Brain microvascular endothelial cell (primary cell): Measurements from ENCODE around the gene ITGA2B.
"Not testable (repeated sequence)": the region's sequence is repeated elsewhere in the genome, so short reads cannot be mapped to it uniquely, and the experiment has no call there.

Experiments
- DNase-seq: peaks from one replicate; pipeline ENCODE4 v3.0.0-alpha.2; 2020
- H3K27ac ChIP-seq: fragments of 250-450 bp; sonication (Bioruptor Pico); 2 replicates; pipeline ENCODE4 v1.5.1; 2020; ENCODE audit warnings: mild to moderate bottlenecking, moderate library complexity
- H3K27me3 ChIP-seq: fragments of 250-450 bp; sonication (Bioruptor Pico); replicated peaks from 2 replicates; pipeline ENCODE4 v1.5.1; 2020; ENCODE audit warnings: mild to moderate bottlenecking
- H3K36me3 ChIP-seq: fragments of 250-450 bp; sonication (Bioruptor Pico); replicated peaks from 2 replicates; pipeline ENCODE4 v1.5.1; 2020; ENCODE audit warnings: mild to moderate bottlenecking
- H3K4me3 ChIP-seq: 2 replicates; pipeline ENCODE4 v1.5.1; 2011; ENCODE audit warnings: low read depth, mild to moderate bottlenecking, control low read depth, low read length, moderate library complexity
- in situ Hi-C: cut with HindIII; loops from 2 replicates; pipeline ENCODE4 v1.10.0; 2017; ENCODE audit warnings: low sequenced_read_pairs, low pct_ligation_motif_present
- TF ChIP-seq, protein P1 (sequence below): IDR thresholded peaks from 2 replicates; pipeline ENCODE4 v1.5.1; 2011; ENCODE audit warnings: low read depth, mild to moderate bottlenecking, moderate library complexity, low read length, control low read depth, inconsistent platforms; ENCODE audit errors: missing control alignments

ITGA2B gene

DNA sequence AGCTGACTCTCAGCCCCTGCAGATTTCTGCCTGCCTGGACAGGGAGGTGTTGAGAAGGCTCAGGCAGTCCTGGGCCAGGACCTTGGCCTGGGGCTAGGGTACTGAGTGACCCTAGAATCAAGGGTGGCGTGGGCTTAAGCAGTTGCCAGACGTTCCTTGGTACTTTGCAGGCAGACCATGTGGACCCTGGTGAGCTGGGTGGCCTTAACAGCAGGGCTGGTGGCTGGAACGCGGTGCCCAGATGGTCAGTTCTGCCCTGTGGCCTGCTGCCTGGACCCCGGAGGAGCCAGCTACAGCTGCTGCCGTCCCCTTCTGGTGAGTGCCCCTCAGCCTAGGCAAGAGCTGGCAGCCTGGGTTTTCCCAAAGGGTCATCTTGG is 40.5 kb downstream of the ITGA2B start:
- Histone ChIP-seq H3K4me3 (no peak overlapping the region), H3K36me3 (peaks cover 29% of the 10 kb centered on the region), H3K27ac (no peak overlapping the region), H3K27me3 (no peaks in the 10 kb centered on the region)
- no peak for DNase-seq
- in situ Hi-C loops, result no loop called here
- TF ChIP-seq, protein P1, sequence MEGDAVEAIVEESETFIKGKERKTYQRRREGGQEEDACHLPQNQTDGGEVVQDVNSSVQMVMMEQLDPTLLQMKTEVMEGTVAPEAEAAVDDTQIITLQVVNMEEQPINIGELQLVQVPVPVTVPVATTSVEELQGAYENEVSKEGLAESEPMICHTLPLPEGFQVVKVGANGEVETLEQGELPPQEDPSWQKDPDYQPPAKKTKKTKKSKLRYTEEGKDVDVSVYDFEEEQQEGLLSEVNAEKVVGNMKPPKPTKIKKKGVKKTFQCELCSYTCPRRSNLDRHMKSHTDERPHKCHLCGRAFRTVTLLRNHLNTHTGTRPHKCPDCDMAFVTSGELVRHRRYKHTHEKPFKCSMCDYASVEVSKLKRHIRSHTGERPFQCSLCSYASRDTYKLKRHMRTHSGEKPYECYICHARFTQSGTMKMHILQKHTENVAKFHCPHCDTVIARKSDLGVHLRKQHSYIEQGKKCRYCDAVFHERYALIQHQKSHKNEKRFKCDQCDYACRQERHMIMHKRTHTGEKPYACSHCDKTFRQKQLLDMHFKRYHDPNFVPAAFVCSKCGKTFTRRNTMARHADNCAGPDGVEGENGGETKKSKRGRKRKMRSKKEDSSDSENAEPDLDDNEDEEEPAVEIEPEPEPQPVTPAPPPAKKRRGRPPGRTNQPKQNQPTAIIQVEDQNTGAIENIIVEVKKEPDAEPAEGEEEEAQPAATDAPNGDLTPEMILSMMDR, result no peak

DNA sequence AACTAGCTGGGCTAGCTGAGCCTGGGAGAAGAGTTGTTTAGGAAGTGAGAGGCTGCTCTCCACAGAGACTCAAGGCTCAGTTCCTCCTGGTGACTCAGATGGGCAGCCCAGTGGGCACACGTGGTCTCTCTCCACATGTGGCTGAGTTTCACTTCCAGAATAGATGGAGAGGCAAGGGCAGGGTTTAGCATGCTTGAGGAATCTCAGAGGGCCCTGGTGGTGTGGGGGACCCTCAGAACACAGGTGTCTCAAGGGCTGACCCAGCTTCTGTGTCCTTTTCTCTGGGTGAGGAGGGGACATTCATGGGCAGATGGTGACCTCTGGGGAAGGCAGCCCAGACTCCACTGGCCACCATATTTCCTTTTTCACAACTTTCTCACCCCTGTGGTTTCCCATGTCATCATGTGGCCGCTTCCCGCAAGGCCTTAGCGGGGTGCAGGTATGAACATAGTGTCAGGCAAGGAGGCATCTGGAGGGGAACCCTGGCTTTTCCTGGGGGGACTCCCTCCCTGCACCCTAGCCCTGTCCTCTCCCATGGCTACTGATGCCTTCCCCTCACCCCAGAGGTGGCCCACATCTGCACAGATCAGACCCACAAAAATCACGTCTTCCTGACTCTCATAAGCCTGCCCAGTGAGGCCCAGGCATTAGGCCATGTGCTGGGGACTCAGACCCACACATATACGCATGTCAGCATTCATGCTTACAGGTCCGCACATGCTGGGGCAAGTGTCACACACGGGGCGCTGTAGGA is 41.0 kb downstream of the ITGA2B start:
- Histone ChIP-seq H3K27ac (no peak overlapping the region), H3K36me3 (peaks cover 29% of the 10 kb centered on the region), H3K4me3 (no peak overlapping the region), H3K27me3 (no peaks in the 10 kb centered on the region)
- peak; percentile 56 for DNase-seq
- in situ Hi-C loops, result no loop called here
- TF ChIP-seq, protein P1, result no peak

DNA sequence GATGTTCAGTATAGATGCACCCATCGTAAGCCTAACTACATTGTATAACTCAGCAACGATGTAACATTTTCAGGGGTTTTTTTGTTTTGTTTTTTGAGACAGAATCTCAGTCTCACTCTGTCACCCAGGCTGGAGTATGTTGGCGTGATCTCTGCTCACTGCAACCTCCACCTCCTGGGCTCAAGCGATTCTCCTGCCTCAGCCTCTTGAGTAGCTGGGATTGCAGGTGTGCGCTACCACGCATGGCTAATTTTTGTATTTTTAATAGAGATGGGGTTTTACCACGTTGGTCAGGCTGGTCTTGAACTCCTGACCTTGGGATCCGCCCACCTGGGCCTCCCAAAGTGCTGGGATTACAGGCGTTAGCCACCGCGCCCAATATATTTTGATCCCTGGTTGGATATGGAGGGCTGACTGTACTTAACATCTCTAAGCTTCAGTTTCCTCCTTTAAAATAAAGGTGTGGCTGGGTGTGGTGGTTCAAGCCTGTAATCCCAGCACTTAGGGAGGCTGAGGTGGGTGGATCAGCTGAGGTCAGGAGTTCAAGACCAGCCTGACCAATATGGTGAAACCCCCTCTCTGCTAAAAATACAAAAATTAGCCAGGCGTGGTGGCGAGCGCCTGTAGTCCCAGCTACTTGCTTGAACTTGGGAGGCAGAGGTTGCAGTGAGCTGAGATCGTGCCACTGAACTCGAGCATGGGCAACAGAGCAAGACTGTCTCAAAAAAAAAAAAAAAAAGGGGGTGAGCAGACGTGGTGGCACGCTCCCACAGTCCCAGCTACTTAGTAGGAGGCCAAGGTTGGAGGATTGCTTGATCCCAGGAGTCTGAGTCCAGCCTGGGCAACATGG is 42.0 kb downstream of the ITGA2B start:
- in situ Hi-C loops, H3K27ac ChIP-seq: not testable (repeated sequence)

DNA sequence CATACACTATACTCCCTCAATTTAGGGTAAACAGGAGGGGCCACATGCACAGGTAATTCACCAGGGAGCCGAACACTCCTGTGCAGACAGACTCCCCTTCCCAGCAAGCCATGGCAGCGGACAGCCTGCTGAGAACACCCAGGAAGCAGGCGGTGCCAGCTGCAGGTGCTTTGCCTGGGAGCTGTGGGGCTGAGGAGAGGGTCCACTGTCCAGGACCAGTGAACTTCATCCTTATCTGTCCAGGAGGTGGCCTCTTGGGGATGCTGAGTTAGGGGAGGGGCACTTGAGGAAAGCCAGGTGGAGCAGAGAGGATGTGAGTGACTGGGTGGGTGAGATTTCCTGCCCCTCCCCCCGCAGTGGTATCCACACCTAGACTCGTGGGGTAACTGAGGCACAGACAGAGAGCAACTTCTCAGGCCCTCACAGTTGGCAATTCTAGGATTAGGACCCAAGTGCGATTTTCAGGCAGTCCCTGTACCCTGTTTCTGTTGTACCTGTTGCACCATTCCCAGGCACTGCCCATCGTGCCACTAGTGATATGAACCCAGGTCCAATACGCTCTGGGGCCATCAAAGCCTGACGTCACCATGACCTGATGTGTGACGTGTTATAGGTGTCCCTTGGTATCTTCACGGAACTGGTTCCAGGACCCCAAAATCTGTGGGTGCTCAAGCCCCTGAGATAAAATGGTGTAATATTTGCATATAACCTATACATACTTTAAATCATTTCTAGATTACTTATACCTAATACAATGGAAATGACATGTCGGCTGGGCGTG is 43.2 kb downstream of the ITGA2B start:
- Histone ChIP-seq H3K4me3 (peak overlapping the region; percentile 87), H3K27me3 (no peaks in the 10 kb centered on the region), H3K27ac (no peak overlapping the region), H3K36me3 (peaks cover 11% of the 10 kb centered on the region)
- TF ChIP-seq, protein P1, result no peak
- no peak for DNase-seq
- in situ Hi-C loops, result no loop called here

More for the DNA sequence above, 42.0 kb downstream of the ITGA2B start:
- not testable (repeated sequence) for H3K4me3 ChIP-seq, DNase-seq, H3K27me3 ChIP-seq
- peaks cover 23% of the 10 kb centered on the region for H3K36me3 ChIP-seq

DNA sequence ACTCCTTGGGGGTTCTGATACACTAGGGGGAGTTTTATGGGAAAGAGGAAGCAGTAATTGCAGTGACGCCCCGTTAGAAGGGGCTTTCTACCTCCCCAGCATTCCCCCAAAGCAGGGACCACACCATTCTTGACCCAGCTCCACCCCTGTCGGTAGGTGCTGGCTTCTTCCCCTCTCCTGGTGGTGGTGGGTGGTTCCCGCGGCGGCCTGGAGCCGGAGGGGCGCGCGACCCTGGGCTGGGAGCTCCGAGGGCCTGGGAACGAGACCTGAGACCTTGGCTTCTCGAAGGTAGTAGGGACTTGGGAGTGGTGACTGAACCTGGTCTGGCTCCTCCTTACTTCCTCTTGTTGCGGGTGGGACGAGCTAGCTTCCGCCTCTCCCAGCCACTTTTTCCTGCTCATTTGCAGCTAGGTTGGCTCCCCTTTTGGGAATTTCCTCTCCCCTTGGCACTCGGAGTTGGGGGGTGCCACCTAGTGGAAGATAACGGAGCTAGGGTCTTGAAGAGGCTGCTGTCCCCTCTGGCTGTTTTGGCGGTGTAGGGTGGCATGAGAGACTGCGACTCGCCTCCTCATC is 43.9 kb downstream of the ITGA2B start:
- in situ Hi-C loops, result no loop called here
- H3K27ac ChIP-seq, result peak overlapping the region; percentile 25
- no peaks in the 10 kb centered on the region for H3K27me3 ChIP-seq
- H3K4me3 ChIP-seq, result peak overlapping the region; percentile 87
- TF ChIP-seq, protein P1, result peak; percentile 73
- DNase-seq, result peak; percentile 32
- H3K36me3 ChIP-seq, result peaks cover 4% of the 10 kb centered on the region
